Measurements from ENCODE around the gene RNF168. TPM values are rescaled to one million over a fixed set of nuclear protein-coding genes. Genes with fewer than 3 reads are reported as not detected.
"Not testable (repeated sequence)": the region's sequence is repeated elsewhere in the genome, so short reads cannot be mapped to it uniquely, and the experiment has no call there.

RNF168 gene
- total and polyA plus RNA-seq, 7 donors, result 3.6 to 22.1 (median 11.6) TPM

- no peaks in the 10 kb centered on the region for H3K9me3 ChIP-seq
- H3K27me3 ChIP-seq (ENCODE audit: insufficient read depth in 3 of 3, low read length in 2 of 3), result no peaks in the 10 kb centered on the region
- H3K4me1 ChIP-seq, result peaks cover 13% of the 10 kb centered on the region
- no peaks in the 10 kb centered on the region for H3K36me3 ChIP-seq (ENCODE audit: insufficient read depth in 1 of 2, low read depth in 1 of 2)
- no peak for TF ChIP-seq CTCF (IDR thresholded peaks at IDR 0.05)
- DNase-seq, result no peak
- 50 to 68% (median 54%) methylated on average over 8 of the region's 8 CpGs for WGBS, 3 donors
- intact Hi-C loops (cut with DNase I), result loop anchor here in 1 of 2 donors (10.0 kb wide), 1 partner anchor 259 kb away; no protein-coding TSS in a partner anchor
- no peak overlapping the region for H3K4me3 ChIP-seq
- peak overlapping the region; percentile 61 for H3K27ac ChIP-seq
- ATAC-seq, result peak in 3 of 4 donors; percentile 42 to 57 (median 43)
These were observed 10.3 kb upstream of the RNF168 start for GRCh38 chr3:196513697-196514349.

GRCh38 chr3:196511646-196512425, 8.3 kb upstream of the RNF168 start:
- Histone ChIP-seq H3K4me1 (peaks cover 13% of the 10 kb centered on the region), H3K36me3 (ENCODE audit: insufficient read depth in 1 of 2, low read depth in 1 of 2) (peaks cover 0 to 11% of the 10 kb centered on the region in 2 donors)
- 79 to 92% (median 87%) methylated on average over 13 to 15 of the region's 15 CpGs for WGBS, 3 donors
- H3K27ac ChIP-seq; DNase-seq; H3K9me3 ChIP-seq; H3K4me3 ChIP-seq; ATAC-seq; H3K27me3 ChIP-seq (ENCODE audit: insufficient read depth in 3 of 3, low read length in 2 of 3): not testable (repeated sequence)
- intact Hi-C loops (cut with DNase I), result loop anchor here in 1 of 2 donors (10.0 kb wide), 1 partner anchor 257 kb away; no protein-coding TSS in a partner anchor

- peaks cover 0 to 11% of the 10 kb centered on the region in 2 donors for H3K36me3 ChIP-seq (ENCODE audit: insufficient read depth in 1 of 2, low read depth in 1 of 2)
- not testable (repeated sequence) for H3K27ac ChIP-seq; H3K27me3 ChIP-seq (ENCODE audit: insufficient read depth in 3 of 3, low read length in 2 of 3); DNase-seq; ATAC-seq; H3K4me3 ChIP-seq
- intact Hi-C loops (cut with DNase I), result loop anchor here in 1 of 2 donors (10.0 kb wide), 1 partner anchor 256 kb away; no protein-coding TSS in a partner anchor
- H3K9me3 ChIP-seq, result peaks cover 11% of the 10 kb centered on the region
- 99 to 100% (median 100%) methylated on average over 1 of the region's 1 CpG for WGBS, 3 donors
- H3K4me1 ChIP-seq, result peaks cover 13% of the 10 kb centered on the region
These were observed 7.5 kb upstream of the RNF168 start for GRCh38 chr3:196511108-196511507.

- Histone ChIP-seq H3K4me1 (no peaks in the 10 kb centered on the region), H3K27me3 (ENCODE audit: insufficient read depth in 3 of 3, low read length in 2 of 3) (no peaks in the 10 kb centered on the region), H3K27ac (no peak overlapping the region), H3K36me3 (ENCODE audit: insufficient read depth in 1 of 2, low read depth in 1 of 2) (peaks cover 0 to 11% of the 10 kb centered on the region in 2 donors), H3K9me3 (peaks cover 11% of the 10 kb centered on the region), H3K4me3 (no peak overlapping the region)
- DNase-seq (no peak), ATAC-seq (no peak)
- no peak for TF ChIP-seq CTCF (IDR thresholded peaks at IDR 0.05)
- WGBS, 3 donors, result 83 to 87% (median 85%) methylated on average over 8 of the region's 8 CpGs
- intact Hi-C loops (cut with DNase I), result loop anchor here in 1 of 2 donors (5.0 kb wide), 2 partner anchors 61 to 139 kb away; partner anchors contain the start of genes FBXO45 and WDR53
These were observed 3.1 kb upstream of the RNF168 start for GRCh38 chr3:196506687-196507086.

GRCh38 chr3:196504556-196504955, 988 bp upstream of the RNF168 start:
- intact Hi-C loops (cut with DNase I), result loop anchor here in 1 of 2 donors (5.0 kb wide), 1 partner anchor 47 kb away; no protein-coding TSS in a partner anchor
- 90 to 97% (median 93%) methylated on average over 6 of the region's 6 CpGs for WGBS, 3 donors
- no peak for ATAC-seq
- Histone ChIP-seq H3K27ac (peak overlapping the region; percentile 95), H3K4me1 (peaks cover 11% of the 10 kb centered on the region), H3K27me3 (ENCODE audit: insufficient read depth in 3 of 3, low read length in 2 of 3) (no peaks in the 10 kb centered on the region), H3K4me3 (no peak overlapping the region), H3K36me3 (ENCODE audit: insufficient read depth in 1 of 2, low read depth in 1 of 2) (peaks cover 0 to 11% of the 10 kb centered on the region in 2 donors), H3K9me3 (peaks cover 11% of the 10 kb centered on the region)
- DNase-seq, result no peak
- no peak for TF ChIP-seq CTCF (IDR thresholded peaks at IDR 0.05)

- peaks cover 0 to 11% of the 10 kb centered on the region in 2 donors for H3K36me3 ChIP-seq (ENCODE audit: insufficient read depth in 1 of 2, low read depth in 1 of 2)
- H3K4me1 ChIP-seq, result peaks cover 16% of the 10 kb centered on the region
- peak overlapping the region; percentile 98 for H3K4me3 ChIP-seq
- H3K27me3 ChIP-seq (ENCODE audit: insufficient read depth in 3 of 3, low read length in 2 of 3); DNase-seq: not testable (repeated sequence)
- 23 to 31% (median 28%) methylated on average over 7 of the region's 7 CpGs for WGBS, 3 donors
- ATAC-seq, result peak in 1 of 4 donors; percentile 18
- peak overlapping the region; percentile 95 for H3K27ac ChIP-seq
- H3K9me3 ChIP-seq, result peaks cover 11% of the 10 kb centered on the region
- intact Hi-C loops (cut with DNase I), result loop anchor here in 1 of 2 donors (5.0 kb wide), 1 partner anchor 47 kb away; no protein-coding TSS in a partner anchor
These were observed 470 bp upstream of the RNF168 start for GRCh38 chr3:196504077-196504398.
